HL-60 (cell line): ENCODE measurements around the gene FGF22.

Experiments used
- DNase-seq, 2 experiments: peaks; one replicate each; pipeline ENCODE4 v3.0.0-alpha.2; 2010 to 2020; ENCODE audit warnings: low read depth in 1 of 2, low spot score in 1 of 2
- H3K27ac ChIP-seq: fragments of 250-450 bp; sonication (Bioruptor Pico); replicated peaks from 2 replicates; pipeline ENCODE4 v1.5.1; 2020; ENCODE audit warnings: mild to moderate bottlenecking, moderate library complexity
- H3K27me3 ChIP-seq: fragments of 250-450 bp; sonication (Bioruptor Pico); 2 replicates; pipeline ENCODE4 v1.5.1; 2021; ENCODE audit warnings: mild to moderate bottlenecking, moderate library complexity; ENCODE audit not compliant: insufficient read depth, poor library complexity, severe bottlenecking
- H3K4me3 ChIP-seq: replicated peaks from 2 replicates; pipeline ENCODE4 v1.5.1; 2011; ENCODE audit warnings: mild to moderate bottlenecking, control low read depth, low read length; ENCODE audit not compliant: insufficient read depth
- CTCF ChIP-seq: IDR thresholded peaks from one replicate; pipeline ENCODE4 v1.5.1; 2011; ENCODE audit warnings: low read length, control low read depth, inconsistent platforms; ENCODE audit not compliant: insufficient read depth
- GABPA ChIP-seq: IDR thresholded peaks from 2 replicates; pipeline ENCODE4 v1.6.1; 2012; ENCODE audit warnings: low read depth
- POLR2AphosphoS5 ChIP-seq: IDR thresholded peaks from 2 replicates; pipeline ENCODE4 v1.6.1; 2012; ENCODE audit warnings: low read depth
- SPI1 ChIP-seq: IDR thresholded peaks from 2 replicates; pipeline ENCODE4 v1.6.1; 2012; ENCODE audit warnings: low read depth, mild to moderate bottlenecking, borderline replicate concordance
- TF ChIP-seq, protein P1 (sequence below): IDR thresholded peaks from 2 replicates; pipeline ENCODE4 v1.6.1; 2012; ENCODE audit warnings: low read depth; ENCODE audit not compliant: insufficient replicate concordance

Gene FGF22

DNA sequence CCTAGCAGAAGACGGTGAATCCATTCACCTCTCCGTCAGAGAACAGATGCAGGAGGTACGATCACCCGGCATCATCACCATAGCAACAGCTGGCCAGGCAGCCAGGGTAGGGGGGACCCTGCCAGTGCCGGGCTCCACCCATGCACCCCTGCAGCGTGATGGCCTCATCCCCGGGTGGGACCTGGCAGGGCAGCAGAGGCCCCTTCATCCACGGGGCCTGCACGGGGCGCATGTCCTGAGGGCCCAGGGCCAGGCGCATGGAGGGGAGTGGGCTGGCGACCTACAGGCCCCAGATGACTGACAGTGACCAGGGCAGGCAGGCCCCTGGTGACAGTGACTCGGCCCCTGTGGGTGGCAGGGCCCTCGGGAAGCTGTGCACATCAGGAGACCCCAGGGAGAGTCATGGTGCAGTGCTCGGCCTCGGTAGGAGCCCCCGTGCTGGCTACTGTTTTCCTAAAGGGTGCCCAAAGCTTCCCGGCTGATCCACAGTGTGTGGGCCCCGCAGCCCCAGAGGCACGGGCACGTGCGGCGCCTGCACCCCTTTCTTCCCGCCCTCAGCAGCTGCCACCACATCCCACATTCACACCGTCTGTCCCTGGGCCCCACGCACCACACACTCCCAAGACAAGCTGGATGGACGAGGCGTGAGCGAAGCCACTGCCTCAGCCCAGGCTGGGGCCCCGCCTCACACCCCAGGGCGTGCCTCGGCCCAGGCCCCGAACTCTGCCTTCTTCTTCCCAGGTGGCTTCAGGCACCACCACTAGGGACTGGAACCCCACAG, 18.6 kb downstream of the FGF22 start:
- no peak for DNase-seq
- H3K27ac ChIP-seq = no peak overlapping the region
- no peaks in the 10 kb centered on the region for H3K27me3 ChIP-seq
- TF ChIP-seq, protein P1, sequence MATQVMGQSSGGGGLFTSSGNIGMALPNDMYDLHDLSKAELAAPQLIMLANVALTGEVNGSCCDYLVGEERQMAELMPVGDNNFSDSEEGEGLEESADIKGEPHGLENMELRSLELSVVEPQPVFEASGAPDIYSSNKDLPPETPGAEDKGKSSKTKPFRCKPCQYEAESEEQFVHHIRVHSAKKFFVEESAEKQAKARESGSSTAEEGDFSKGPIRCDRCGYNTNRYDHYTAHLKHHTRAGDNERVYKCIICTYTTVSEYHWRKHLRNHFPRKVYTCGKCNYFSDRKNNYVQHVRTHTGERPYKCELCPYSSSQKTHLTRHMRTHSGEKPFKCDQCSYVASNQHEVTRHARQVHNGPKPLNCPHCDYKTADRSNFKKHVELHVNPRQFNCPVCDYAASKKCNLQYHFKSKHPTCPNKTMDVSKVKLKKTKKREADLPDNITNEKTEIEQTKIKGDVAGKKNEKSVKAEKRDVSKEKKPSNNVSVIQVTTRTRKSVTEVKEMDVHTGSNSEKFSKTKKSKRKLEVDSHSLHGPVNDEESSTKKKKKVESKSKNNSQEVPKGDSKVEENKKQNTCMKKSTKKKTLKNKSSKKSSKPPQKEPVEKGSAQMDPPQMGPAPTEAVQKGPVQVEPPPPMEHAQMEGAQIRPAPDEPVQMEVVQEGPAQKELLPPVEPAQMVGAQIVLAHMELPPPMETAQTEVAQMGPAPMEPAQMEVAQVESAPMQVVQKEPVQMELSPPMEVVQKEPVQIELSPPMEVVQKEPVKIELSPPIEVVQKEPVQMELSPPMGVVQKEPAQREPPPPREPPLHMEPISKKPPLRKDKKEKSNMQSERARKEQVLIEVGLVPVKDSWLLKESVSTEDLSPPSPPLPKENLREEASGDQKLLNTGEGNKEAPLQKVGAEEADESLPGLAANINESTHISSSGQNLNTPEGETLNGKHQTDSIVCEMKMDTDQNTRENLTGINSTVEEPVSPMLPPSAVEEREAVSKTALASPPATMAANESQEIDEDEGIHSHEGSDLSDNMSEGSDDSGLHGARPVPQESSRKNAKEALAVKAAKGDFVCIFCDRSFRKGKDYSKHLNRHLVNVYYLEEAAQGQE = no peak
- TF ChIP-seq GABPA = no peak
- no peak for TF ChIP-seq CTCF
- no peak for TF ChIP-seq POLR2AphosphoS5
- TF ChIP-seq SPI1 = no peak
- no peak overlapping the region for H3K4me3 ChIP-seq

GRCh38 chr19:658916-659839, 19.5 kb downstream of the FGF22 start:
- no peak overlapping the region for H3K27ac ChIP-seq
- TF ChIP-seq GABPA (no peak), SPI1 (no peak), POLR2AphosphoS5 (no peak), CTCF (no peak)
- TF ChIP-seq, protein P1 = no peak
- H3K4me3 ChIP-seq = no peak overlapping the region
- H3K27me3 ChIP-seq = no peaks in the 10 kb centered on the region
- no peak for DNase-seq

GRCh38 chr19:660793-661426, 21.2 kb downstream of the FGF22 start:
- Histone ChIP-seq H3K4me3 (peak overlapping the region; percentile 95), H3K27ac (peak overlapping the region; percentile 93), H3K27me3 (no peaks in the 10 kb centered on the region)
- DNase-seq = no peak
- TF ChIP-seq POLR2AphosphoS5 (no peak; the same call in 1 of the 2 replicates), GABPA (no peak), CTCF (no peak), SPI1 (no peak)
- TF ChIP-seq, protein P1 = no peak
